ENCODE results near the gene ARFRP1. TPM values are rescaled to one million over a fixed set of nuclear protein-coding genes. Genes with fewer than 3 reads are reported as not detected.

The ARFRP1 gene
- total and polyA plus RNA-seq, 2 of the 13 experiments (the other 11 are each of a cell fraction or from before 2014, with no cell fraction given), result 32.0 to 51.1 TPM

DNA sequence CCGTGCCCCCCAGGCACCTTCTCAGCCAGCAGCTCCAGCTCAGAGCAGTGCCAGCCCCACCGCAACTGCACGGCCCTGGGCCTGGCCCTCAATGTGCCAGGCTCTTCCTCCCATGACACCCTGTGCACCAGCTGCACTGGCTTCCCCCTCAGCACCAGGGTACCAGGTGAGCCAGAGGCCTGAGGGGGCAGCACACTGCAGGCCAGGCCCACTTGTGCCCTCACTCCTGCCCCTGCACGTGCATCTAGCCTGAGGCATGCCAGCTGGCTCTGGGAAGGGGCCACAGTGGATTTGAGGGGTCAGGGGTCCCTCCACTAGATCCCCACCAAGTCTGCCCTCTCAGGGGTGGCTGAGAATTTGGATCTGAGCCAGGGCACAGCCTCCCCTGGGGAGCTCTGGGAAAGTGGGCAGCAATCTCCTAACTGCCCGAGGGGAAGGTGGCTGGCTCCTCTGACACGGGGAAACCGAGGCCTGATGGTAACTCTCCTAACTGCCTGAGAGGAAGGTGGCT is 10.4 kb downstream of the ARFRP1 start (continued):
- TF ChIP-seq ZNF607 (CRISPR knock-in tag; IDR thresholded peaks at IDR 0.05; ENCODE audit: borderline replicate concordance), result no peak
- TF ChIP-seq ZNF101 (CRISPR knock-in tag; IDR thresholded peaks at IDR 0.05; ENCODE audit: borderline replicate concordance, low read depth), result no peak
- TF ChIP-seq, protein P1, sequence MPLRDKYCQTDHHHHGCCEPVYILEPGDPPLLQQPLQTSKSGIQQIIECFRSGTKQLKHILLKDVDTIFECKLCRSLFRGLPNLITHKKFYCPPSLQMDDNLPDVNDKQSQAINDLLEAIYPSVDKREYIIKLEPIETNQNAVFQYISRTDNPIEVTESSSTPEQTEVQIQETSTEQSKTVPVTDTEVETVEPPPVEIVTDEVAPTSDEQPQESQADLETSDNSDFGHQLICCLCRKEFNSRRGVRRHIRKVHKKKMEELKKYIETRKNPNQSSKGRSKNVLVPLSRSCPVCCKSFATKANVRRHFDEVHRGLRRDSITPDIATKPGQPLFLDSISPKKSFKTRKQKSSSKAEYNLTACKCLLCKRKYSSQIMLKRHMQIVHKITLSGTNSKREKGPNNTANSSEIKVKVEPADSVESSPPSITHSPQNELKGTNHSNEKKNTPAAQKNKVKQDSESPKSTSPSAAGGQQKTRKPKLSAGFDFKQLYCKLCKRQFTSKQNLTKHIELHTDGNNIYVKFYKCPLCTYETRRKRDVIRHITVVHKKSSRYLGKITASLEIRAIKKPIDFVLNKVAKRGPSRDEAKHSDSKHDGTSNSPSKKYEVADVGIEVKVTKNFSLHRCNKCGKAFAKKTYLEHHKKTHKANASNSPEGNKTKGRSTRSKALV (CRISPR knock-in tag; IDR thresholded peaks at IDR 0.05), result no peak
- TF ChIP-seq, protein P2, sequence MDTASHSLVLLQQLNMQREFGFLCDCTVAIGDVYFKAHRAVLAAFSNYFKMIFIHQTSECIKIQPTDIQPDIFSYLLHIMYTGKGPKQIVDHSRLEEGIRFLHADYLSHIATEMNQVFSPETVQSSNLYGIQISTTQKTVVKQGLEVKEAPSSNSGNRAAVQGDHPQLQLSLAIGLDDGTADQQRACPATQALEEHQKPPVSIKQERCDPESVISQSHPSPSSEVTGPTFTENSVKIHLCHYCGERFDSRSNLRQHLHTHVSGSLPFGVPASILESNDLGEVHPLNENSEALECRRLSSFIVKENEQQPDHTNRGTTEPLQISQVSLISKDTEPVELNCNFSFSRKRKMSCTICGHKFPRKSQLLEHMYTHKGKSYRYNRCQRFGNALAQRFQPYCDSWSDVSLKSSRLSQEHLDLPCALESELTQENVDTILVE (CRISPR knock-in tag; IDR thresholded peaks at IDR 0.05), result no peak
- TF ChIP-seq TBX2 (CRISPR knock-in tag; IDR thresholded peaks at IDR 0.05; ENCODE audit: borderline replicate concordance), result 0 out of 2 replicates have a peak, but pooled peaks have one; percentile 3
- TF ChIP-seq, protein P3, sequence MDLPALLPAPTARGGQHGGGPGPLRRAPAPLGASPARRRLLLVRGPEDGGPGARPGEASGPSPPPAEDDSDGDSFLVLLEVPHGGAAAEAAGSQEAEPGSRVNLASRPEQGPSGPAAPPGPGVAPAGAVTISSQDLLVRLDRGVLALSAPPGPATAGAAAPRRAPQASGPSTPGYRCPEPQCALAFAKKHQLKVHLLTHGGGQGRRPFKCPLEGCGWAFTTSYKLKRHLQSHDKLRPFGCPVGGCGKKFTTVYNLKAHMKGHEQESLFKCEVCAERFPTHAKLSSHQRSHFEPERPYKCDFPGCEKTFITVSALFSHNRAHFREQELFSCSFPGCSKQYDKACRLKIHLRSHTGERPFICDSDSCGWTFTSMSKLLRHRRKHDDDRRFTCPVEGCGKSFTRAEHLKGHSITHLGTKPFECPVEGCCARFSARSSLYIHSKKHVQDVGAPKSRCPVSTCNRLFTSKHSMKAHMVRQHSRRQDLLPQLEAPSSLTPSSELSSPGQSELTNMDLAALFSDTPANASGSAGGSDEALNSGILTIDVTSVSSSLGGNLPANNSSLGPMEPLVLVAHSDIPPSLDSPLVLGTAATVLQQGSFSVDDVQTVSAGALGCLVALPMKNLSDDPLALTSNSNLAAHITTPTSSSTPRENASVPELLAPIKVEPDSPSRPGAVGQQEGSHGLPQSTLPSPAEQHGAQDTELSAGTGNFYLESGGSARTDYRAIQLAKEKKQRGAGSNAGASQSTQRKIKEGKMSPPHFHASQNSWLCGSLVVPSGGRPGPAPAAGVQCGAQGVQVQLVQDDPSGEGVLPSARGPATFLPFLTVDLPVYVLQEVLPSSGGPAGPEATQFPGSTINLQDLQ (CRISPR knock-in tag; IDR thresholded peaks at IDR 0.05), result peak; percentile 54; the same call in 1 of the 2 replicates
- TF ChIP-seq, protein P4, sequence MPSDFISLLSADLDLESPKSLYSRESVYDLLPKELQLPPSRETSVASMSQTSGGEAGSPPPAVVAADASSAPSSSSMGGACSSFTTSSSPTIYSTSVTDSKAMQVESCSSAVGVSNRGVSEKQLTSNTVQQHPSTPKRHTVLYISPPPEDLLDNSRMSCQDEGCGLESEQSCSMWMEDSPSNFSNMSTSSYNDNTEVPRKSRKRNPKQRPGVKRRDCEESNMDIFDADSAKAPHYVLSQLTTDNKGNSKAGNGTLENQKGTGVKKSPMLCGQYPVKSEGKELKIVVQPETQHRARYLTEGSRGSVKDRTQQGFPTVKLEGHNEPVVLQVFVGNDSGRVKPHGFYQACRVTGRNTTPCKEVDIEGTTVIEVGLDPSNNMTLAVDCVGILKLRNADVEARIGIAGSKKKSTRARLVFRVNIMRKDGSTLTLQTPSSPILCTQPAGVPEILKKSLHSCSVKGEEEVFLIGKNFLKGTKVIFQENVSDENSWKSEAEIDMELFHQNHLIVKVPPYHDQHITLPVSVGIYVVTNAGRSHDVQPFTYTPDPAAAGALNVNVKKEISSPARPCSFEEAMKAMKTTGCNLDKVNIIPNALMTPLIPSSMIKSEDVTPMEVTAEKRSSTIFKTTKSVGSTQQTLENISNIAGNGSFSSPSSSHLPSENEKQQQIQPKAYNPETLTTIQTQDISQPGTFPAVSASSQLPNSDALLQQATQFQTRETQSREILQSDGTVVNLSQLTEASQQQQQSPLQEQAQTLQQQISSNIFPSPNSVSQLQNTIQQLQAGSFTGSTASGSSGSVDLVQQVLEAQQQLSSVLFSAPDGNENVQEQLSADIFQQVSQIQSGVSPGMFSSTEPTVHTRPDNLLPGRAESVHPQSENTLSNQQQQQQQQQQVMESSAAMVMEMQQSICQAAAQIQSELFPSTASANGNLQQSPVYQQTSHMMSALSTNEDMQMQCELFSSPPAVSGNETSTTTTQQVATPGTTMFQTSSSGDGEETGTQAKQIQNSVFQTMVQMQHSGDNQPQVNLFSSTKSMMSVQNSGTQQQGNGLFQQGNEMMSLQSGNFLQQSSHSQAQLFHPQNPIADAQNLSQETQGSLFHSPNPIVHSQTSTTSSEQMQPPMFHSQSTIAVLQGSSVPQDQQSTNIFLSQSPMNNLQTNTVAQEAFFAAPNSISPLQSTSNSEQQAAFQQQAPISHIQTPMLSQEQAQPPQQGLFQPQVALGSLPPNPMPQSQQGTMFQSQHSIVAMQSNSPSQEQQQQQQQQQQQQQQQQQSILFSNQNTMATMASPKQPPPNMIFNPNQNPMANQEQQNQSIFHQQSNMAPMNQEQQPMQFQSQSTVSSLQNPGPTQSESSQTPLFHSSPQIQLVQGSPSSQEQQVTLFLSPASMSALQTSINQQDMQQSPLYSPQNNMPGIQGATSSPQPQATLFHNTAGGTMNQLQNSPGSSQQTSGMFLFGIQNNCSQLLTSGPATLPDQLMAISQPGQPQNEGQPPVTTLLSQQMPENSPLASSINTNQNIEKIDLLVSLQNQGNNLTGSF (CRISPR knock-in tag; IDR thresholded peaks at IDR 0.05), result no peak
- TF ChIP-seq ZFP37 (CRISPR knock-in tag; IDR thresholded peaks at IDR 0.05; ENCODE audit: borderline replicate concordance), result no peak
- TF ChIP-seq NFE2L1 (CRISPR knock-in tag; IDR thresholded peaks at IDR 0.05; ENCODE audit: borderline replicate concordance), result no peak
- TF ChIP-seq, protein P5, sequence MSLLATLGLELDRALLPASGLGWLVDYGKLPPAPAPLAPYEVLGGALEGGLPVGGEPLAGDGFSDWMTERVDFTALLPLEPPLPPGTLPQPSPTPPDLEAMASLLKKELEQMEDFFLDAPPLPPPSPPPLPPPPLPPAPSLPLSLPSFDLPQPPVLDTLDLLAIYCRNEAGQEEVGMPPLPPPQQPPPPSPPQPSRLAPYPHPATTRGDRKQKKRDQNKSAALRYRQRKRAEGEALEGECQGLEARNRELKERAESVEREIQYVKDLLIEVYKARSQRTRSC (CRISPR knock-in tag; IDR thresholded peaks at IDR 0.05; ENCODE audit: low read depth), result no peak
- TF ChIP-seq RBAK (CRISPR knock-in tag; IDR thresholded peaks at IDR 0.05), result no peak
- no peak for TF ChIP-seq BRD4 (CRISPR knock-in tag; IDR thresholded peaks at IDR 0.05)
- no peak for TF ChIP-seq HNRNPUL1 (IDR thresholded peaks at IDR 0.05; ENCODE audit: low read depth, low read length)
- no peak for TF ChIP-seq ZNF788 (CRISPR knock-in tag; IDR thresholded peaks at IDR 0.05; ENCODE audit: borderline replicate concordance)
- TF ChIP-seq ZNF484 (CRISPR knock-in tag; IDR thresholded peaks at IDR 0.05; ENCODE audit: borderline replicate concordance, low read depth), result no peak
